Eye (tissue), 1 donor: Measurements from ENCODE around the gene KIAA2012.
A peak's percentile ranks its signal among the peaks of the same experiment; 100 is the strongest.
"Not testable (repeated sequence)": the region's sequence is repeated elsewhere in the genome, so short reads cannot be mapped to it uniquely, and the experiment has no call there.

ENCODE experiments used
- DNase-seq: peaks from one replicate; pipeline ENCODE4 v3.0.0-alpha.2; 2015

The KIAA2012 gene

GRCh38 chr2:202120828-202121227 is 47.8 kb downstream of the KIAA2012 start:
- DNase-seq = no peak

- no peak for DNase-seq
Observed at GRCh38 chr2:202121532-202122162, 48.6 kb downstream of the KIAA2012 start.

- no peak for DNase-seq
Observed at GRCh38 chr2:202122163-202122540, 49.1 kb downstream of the KIAA2012 start.

- DNase-seq = peak; percentile 79
Observed at GRCh38 chr2:202122980-202123720, 50.1 kb downstream of the KIAA2012 start.

GRCh38 chr2:202124286-202124685 is 51.2 kb downstream of the KIAA2012 start:
- DNase-seq = no peak

DNA sequence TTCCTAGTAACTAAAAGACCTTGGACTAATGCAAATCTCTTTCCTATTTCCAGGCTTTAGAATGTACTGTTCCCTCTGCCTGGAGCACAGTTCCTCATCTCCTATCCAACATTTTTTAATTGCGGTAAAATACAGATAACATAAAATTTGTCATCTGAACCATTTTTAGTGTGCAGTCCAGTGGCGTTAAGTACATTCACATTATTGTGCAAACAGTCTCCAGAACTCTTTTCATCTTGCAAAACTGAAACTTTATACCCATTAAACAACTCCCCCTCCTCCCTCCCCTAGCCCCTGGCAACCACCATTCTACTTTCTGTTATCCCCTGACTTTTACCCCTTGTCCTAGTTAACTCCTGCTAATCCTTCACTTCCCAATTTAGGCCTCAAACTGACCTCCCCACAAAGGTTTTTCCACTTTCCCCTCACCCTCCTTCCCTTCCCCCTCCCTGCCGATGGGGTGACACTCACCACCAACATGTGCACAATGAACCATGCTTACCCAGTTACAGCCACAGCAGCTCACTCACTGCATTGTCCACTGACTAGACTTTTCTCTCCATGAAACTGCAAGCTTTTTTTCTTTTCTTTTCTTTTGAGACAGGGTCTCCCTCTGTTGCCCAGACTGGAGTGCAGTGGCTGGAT is 54.8 kb downstream of the KIAA2012 start:
- DNase-seq = no peak

DNA sequence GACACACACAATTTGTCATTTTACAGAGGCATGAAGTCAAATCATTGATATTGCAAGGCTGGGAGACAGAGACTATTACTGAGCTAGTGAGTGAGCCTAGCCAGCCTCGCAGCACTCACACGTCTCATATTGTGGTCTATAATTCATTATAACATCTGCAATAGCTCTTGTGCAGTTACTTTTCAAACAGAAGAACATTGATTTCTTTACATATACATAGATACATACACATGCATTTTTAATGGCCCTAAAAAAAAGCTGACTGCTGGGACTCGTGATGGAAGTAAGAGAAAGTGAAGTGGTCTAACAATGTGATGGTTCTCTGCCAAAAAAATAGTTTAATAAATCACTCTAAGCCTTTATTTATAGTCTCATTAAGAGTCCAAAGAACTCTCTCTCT is 56.8 kb downstream of the KIAA2012 start:
- no peak for DNase-seq

- no peak for DNase-seq
Observed at GRCh38 chr2:202133200-202133908, 60.3 kb downstream of the KIAA2012 start.

GRCh38 chr2:202133909-202134265 is 60.8 kb downstream of the KIAA2012 start:
- DNase-seq = no peak

DNA sequence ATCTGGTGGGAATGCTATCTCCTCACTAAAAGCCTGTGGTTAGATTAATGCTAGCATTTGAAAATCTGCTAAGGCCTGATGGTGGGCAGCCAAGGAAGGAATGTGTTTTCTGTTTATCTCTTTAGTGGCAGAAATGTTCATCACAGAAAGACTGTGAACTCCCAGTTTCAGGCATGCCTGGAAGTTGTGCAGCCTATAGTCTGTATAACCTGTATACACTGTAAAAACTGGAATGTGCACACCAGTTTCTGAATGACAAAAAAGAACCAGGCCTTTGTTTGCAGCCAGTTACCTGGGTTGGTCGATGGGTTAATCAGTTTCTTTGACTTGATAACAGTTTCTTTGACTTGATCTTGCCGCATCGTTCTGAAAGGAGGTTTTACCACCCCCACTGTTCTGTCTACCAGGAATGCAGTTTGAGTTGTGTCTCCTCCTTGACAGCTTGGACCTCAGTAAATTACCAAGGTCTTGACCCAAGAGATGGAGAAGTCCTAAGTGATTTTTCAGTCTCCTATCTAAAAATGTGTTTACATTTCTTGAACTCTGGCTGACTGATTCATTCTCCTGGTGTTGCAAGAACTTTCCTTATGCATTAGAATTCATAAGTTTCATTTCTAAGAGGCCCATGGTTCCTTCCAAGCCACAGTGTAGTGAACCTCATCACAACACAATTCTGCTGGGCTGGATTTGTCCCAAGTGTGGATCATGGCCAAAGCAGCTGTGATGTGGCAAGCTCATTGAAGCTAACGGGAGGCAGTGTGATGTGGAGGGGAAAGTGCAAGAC is 62.2 kb downstream of the KIAA2012 start:
- DNase-seq = peak; percentile 75

DNA sequence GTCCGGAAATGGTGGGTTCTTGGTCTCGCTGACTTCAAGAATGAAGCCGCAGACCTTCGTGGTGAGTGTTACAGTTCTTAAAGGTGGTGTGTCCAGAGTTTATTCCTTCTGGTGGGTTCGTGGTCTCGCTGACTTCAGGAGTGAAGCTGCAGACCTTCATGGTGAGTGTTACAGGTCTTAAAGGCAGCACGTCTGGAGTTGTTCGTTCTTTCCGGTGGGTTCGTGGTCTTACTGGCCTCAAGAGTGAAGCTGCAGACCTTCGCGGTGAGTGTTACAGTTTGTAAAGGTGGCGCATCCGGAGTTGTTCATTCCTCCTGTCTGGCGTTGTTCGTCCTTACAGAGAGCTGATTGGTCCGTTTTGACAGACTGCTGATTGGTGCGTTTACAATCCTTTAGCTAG is 63.0 kb downstream of the KIAA2012 start:
- DNase-seq = not testable (repeated sequence)

DNA sequence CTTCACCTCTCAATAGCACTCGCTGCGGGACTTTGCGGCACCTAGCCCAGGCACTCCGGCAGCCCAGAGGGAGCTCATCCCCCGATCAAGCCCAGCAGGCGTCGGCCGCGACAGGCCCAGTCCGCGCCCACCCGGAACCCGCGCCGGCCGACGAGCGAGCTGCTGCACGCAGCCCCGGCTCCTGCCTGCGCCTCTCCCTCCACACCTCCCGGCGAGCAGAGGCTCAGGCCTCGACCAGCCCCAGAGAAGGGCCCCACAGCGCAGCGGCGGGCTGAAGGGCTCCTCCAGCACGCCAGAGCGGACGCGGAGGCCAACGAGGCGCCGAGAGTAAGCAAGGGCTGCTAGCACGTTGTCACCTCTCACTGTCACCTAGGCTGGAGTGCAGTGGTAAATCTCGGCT is 63.5 kb downstream of the KIAA2012 start:
- DNase-seq = no peak

DNA sequence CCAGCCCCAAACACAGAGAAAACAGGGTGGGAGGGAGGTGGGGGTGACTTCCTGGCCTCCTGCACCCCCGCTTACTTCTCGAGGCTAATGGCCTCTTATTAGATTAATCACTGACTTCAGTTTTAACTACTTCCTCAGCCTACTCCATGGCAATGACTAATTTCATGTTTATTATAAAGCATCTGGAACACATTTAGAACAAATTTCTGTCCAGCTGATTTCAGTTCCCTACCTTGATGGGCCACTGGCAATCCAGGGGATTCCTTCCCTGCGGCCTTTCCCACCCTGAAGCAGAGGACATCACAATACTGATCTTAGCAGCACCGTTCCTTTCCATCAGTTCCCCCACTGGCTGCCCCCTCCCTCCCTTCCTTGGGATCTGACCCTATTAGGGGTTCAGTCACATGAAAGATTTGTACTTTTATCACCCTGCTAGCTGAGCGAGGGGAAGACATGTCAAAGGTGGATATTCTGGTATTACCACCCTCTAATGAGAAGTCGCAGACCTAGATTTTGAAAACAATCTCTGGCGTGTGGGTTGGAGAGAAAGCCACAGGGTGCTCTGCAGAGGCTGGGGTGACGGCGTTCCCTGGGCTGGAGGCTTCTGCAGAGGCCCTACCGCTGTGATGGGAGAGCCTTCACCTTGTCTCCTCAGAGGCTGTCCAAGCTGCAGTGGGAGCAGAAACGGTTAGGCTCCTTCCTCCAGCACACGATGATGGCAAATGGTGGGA is 67.6 kb downstream of the KIAA2012 start:
- no peak for DNase-seq

DNA sequence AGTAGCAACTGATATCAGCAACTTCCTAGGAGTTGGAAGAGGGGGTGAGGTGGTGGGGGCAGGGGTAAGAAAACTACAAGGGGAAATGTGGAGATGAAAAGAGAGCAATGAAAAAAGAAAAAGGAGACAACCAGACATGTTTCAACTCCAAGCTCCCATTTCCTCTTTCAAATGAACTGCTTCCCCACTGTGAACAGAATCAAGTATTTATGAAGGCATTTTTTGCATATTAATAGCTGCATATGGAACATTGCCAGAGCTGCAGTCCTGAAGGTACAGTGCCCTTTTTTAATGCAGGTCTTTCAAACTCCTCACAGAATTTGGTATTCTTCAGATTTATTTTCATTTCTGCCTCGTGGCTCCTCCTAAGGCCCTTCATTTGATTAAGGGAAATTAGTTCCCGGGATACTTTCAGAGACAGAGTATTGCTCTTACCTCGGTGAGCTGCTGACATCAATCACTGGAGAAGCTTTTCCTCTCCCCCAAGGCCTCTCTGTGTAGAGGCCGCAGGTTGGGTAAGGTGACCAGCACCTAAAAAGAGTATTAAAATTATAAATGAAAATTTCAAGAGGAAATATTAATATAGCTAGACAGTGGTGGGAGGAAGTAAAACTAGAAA is 68.4 kb downstream of the KIAA2012 start:
- no peak for DNase-seq

- no peak for DNase-seq
Observed at GRCh38 chr2:202142540-202142939, 69.5 kb downstream of the KIAA2012 start.

- no peak for DNase-seq
Observed at GRCh38 chr2:202147775-202148174, 74.7 kb downstream of the KIAA2012 start.

DNA sequence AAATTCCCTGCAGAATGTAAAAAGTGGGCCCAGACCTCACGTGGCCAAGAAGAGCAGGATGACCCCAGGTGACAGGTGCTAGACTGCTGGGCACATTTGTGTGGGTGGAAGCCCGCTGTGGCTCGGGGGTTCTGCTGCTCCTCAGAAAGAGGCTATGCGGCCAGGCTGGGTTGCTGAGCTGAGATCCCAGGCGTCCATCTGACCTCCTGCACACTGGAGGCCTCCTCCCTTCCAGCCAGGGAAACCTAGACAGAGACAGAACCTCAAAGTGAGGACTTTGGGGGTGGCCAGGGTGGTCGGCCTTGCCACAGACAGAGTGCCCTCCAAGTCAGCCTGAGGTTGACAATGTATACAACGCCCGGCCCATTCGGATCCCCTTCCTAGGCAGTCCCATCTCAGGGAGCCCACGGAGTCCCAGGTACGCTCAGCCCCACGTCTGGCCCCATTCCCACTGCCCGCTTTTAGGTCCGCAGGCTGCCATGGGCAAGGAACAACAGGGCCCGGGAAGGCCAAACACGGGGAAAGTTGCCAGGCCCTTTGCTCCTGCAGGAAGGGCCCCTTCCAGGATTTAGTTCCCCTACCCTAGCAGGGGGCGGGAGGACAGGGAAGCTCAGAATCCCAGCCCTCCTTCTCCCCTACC is 75.6 kb downstream of the KIAA2012 start:
- DNase-seq = no peak

GRCh38 chr2:202149155-202149762 is 76.2 kb downstream of the KIAA2012 start:
- peak; percentile 67 for DNase-seq

DNA sequence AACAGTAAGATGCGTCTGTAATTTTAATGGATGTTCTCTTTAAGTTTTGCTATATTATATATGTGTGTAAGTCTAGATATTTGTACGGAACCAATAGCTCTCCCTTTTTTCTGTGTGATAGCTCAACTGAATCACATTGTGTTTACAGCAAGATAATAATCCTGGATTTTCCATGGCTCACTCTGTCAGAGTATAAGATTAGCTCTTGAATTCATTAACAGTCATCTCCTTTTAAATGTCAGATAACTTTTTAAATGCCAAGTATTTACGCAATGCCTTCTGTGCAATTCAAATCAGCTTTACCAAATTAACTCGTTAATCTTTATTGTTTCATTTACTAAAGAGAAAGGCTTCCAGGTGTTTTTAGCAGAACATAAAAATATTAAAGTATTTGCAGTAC is 76.9 kb downstream of the KIAA2012 start:
- no peak for DNase-seq

- no peak for DNase-seq
Observed at GRCh38 chr2:202152104-202152715, 79.2 kb downstream of the KIAA2012 start.
